Motor neuron (in vitro differentiated cells): ENCODE results near the gene LHX2. TPM values are rescaled to one million over a fixed set of nuclear protein-coding genes. Genes with fewer than 3 reads are reported as not detected.

Source experiments
- ATAC-seq, 8 experiments: fragments of 200-7000 bp; cut with Tn5 transposase; replicated peaks in 6 of 8; 2 replicates each; pipeline ENCODE4 v1.8.0; 2021; ENCODE audit warnings: mild to moderate bottlenecking in 8 of 8, moderate library complexity in 8 of 8
- H3K27ac ChIP-seq, 2 donors: fragments of 250-450 bp; sonication (Bioruptor Pico); 2 replicates each; pipeline ENCODE4 v1.9.0; 2021; ENCODE audit warnings: antibody characterized with exemption in 2 of 2, mild to moderate bottlenecking in 2 of 2, moderate library complexity in 1 of 2
- H3K4me1 ChIP-seq, 2 donors: fragments of 250-450 bp; sonication (Bioruptor Pico); replicated peaks in 1 of 2; 2 replicates each; pipeline ENCODE4 v1.6.1; 2021; ENCODE audit warnings: antibody characterized with exemption in 2 of 2, mild to moderate bottlenecking in 2 of 2, moderate library complexity in 1 of 2
- H3K4me3 ChIP-seq, 5 donors: fragments of 250-450 bp; sonication (Bioruptor Pico); 2 replicates each; pipeline ENCODE4 v1.9.0; 2021; ENCODE audit warnings: antibody characterized with exemption in 5 of 5, mild to moderate bottlenecking in 5 of 5, moderate library complexity in 4 of 5
- WGBS, 10 experiments: fragments of 450-650 bp; shearing (Covaris generic); methylation state at CpG; one replicate each; pipeline ENCODE4 v1.0.0; 2022; 5-methylcytosine and 5-hydroxymethylcytosine counted together
- in situ Hi-C, 9 experiments: fragments of 400-800 bp; cut with MboI; loops; one replicate each; pipeline ENCODE4 v1.15.0; 2021; ENCODE audit warnings: low sequenced_read_pairs in 9 of 9, low pct_unique_long_range_greater_than_20kb in 2 of 9; ENCODE audit not compliant: unreplicated experiment in 9 of 9
- total RNA-seq, 8 experiments: library from RNA; unstranded; fragments of 300-600 nt; gene quantifications; 2 replicates each; pipeline versions ENCODE4 v1.2.3 to v1.2.4, GENCODE V29; 2022

Gene LHX2
- total RNA-seq, 8 experiments from 2014 or later: 0.31 to 3.6 (median 1.6) TPM; not detected in 1

DNA sequence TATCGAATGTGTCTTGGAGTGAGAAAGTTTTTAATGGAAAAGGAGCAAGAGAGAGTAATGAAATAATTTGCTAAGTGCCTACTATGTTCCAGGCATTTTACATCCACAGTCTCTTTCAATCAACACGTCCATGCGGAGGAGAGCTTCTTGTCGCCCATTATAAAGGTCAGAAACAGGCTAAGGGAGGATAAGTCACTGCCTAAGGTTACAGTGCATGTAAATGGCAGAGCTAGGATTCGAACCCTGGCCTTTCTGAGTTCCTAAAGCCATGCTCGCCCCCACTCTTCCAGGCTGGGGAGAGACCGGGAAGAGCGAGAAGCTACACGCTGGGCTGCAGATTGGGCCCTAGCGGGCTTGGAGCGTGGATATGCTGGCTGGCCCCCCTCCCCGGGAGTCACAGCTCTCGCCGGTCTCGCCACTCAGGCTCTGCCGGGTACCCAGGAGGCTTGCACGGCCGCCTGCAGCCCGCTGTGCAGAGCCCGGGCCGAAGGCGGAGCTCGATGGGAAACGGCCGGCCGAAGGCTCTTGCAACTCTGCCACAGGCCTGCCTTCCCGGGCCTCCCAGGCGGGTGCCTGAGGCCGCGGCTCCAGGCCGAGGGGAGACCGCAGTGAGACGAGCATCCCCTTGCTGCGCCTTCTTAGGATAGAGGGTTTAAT is 775 bp upstream of the LHX2 start:
- ATAC-seq: peak; percentile 46 to 72 (median 66)
- 0 to 80% (median 20%) methylated on average over 1 to 16 of the region's 34 CpGs; no CpG with 5 or more reads in 4 of the 10 experiments for WGBS, 10 experiments
- Histone ChIP-seq H3K27ac (no peak overlapping the region), H3K4me3 (peak overlapping the region; percentile 23 to 44 (median 33)), H3K4me1 (peaks cover 11 to 23% of the 10 kb centered on the region in 2 donors)
- in situ Hi-C loops: no loop called here

DNA sequence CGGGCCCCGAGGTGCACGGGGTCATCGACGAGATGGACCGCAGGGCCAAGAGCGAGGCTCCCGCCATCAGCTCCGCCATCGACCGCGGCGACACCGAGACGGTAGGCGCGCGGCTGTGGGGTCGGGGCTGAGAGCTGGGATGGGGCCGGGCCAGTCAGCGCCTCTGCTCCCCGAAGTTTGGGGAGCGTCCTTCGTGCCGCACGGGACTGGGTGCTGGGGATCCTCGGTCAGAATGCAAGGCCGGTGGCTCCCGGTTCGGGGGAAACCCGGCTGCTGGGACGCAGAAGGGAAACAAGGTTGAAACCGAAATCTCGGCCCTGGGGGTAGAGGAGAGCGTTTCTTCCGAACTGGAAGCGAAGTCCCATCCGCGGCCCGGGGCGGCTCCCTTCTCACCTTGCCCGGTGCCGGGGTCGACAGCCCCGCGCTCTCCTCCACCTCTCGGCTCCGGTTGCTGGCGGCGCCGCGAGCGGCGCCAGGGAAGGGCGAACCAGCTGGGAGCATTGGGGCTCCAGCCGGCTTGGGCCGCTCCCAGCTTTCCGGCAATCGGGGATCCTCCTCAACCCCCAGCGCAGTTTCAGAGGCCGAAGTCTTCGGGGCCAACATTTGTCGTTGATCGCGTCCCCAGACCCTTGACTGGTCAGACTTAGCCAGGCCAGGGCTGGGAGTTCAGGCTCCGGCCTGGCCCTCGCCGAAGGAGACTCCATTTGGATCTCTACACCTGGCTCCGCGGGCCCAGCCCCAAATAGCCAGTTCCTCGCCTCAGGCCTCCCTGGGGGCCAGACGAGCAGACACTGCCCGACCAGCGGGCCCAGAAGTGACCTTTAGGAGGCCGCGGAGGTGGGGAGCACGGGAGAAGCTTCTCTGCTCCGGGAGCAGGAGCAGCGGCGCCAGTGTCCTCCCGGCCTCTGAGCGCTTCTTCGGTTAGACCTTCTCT is 1.1 kb downstream of the LHX2 start:
- in situ Hi-C loops: no loop called here
- 0 to 100% (median 25%) methylated on average over 1 to 36 of the region's 83 CpGs; no CpG with 5 or more reads in 3 of the 10 experiments for WGBS, 10 experiments
- H3K4me1 ChIP-seq: peaks cover 11 to 24% of the 10 kb centered on the region in 2 donors
- peak overlapping the region in 3 of 5 donors; percentile 27 to 44 (median 33) for H3K4me3 ChIP-seq
- no peak for ATAC-seq
- H3K27ac ChIP-seq: no peak overlapping the region

DNA sequence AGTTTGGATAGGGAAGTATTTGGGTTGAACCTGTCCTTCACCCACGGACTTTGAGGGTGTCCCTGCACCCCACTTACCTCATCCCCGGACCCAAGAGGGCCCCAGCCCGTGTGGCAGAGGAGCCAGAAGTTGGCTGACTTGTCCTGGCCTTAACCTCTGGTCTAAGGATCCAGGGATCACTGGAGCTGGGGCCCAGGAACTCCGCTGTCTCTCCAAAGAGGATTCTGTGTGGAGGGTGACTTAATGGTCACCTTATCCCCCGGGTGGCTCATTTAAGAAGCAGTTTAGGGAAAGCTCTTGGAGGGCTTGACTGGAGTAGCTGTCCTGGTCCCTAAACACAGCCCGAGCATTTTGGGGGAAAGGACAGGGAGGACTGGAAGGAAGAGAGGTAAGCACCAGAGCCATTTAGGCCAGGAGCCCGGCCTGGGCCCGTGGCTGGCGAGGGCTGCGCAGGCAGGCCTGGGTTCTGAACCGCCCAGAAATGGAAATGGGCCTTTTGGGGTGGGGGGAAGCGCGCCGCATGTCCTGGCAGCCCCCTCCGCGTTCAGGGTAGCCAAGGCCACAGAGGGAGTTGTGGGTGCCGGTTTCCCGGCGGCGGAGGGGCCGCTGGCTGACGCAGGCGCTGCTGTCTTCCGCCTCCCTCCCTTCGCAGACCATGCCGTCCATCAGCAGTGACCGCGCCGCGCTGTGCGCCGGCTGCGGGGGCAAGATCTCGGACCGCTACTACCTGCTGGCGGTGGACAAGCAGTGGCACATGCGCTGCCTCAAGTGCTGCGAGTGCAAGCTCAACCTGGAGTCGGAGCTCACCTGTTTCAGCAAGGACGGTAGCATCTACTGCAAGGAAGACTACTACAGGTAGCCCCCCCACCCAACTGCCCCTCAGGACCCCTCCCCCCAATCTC is 2.0 kb downstream of the LHX2 start:
- peaks cover 5 to 25% of the 10 kb centered on the region in 2 donors for H3K4me1 ChIP-seq
- 7 to 30% (median 13%) methylated on average over 2 to 8 of the region's 40 CpGs; no CpG with 5 or more reads in 5 of the 10 experiments for WGBS, 10 experiments
- in situ Hi-C loops: no loop called here
- H3K4me3 ChIP-seq: no peak overlapping the region
- no peak for ATAC-seq
- H3K27ac ChIP-seq: no peak overlapping the region

DNA sequence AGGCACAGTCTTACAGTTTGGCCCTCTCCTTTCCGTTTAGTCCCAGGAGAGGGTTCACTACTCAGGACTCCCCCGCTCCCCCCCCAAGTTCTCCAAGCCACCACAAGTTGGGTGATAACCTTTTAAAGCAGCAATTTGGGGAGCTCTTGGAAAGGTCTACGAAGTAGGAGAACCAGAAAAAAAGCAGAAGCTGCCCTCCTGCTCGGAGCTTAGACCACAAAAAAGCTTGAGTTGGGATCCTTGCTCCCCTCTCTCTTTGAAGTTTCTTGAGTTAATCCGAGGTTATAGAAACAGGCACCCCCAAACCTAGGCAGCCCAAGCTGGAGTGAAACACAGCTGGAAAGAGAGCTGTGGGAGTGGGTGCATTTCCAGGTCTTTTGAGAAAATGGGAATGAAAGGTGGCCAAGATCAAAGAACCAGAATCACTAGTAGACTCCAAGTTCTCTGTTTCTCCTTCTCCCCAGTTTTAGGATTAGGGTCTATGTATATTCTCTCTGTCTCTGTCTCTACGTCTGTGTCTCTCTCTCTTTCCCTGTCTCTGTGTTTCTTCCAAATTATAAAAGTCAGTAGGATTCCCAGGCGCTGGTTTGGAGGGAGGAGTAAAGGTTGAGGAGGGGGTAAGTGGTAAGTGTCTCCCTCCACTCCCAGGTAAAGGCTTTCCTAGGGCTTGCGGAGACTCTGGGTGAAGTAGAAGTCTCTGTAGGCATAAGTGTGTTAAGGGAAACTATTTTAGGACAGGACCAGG is 2.8 kb downstream of the LHX2 start:
- Histone ChIP-seq H3K4me3 (no peak overlapping the region), H3K4me1 (peaks cover 0 to 20% of the 10 kb centered on the region in 2 donors), H3K27ac (no peak overlapping the region)
- ATAC-seq: no peak
- WGBS, 10 experiments: 20 to 100% (median 56%) methylated on average over 1 to 4 of the region's 8 CpGs; no CpG with 5 or more reads in 3 of the 10 experiments
- in situ Hi-C loops: no loop called here

DNA sequence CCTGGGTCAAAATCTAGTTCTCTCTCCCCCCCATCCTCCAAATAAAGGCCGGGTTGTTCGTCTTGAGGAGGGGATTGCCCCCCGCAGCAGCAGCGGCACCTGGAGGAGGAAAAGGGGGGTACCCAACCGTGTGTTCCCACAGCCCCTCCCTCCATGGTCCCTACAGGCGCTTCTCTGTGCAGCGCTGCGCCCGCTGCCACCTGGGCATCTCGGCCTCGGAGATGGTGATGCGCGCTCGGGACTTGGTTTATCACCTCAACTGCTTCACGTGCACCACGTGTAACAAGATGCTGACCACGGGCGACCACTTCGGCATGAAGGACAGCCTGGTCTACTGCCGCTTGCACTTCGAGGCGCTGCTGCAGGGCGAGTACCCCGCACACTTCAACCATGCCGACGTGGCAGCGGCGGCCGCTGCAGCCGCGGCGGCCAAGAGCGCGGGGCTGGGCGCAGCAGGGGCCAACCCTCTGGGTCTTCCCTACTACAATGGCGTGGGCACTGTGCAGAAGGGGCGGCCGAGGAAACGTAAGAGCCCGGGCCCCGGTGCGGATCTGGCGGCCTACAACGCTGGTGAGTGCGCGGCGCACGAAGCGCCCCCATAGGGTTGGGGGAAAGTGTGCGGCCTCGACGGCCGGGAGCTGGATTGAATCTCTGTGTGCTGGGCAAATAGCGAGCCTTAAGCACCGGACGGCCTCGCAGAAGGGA is 3.5 kb downstream of the LHX2 start:
- Histone ChIP-seq H3K27ac (no peak overlapping the region), H3K4me3 (no peak overlapping the region), H3K4me1 (peaks cover 0 to 20% of the 10 kb centered on the region in 2 donors)
- ATAC-seq: no peak
- WGBS, 10 experiments: 24 to 100% (median 69%) methylated on average over 2 to 17 of the region's 57 CpGs; no CpG with 5 or more reads in 2 of the 10 experiments
- in situ Hi-C loops: no loop called here

DNA sequence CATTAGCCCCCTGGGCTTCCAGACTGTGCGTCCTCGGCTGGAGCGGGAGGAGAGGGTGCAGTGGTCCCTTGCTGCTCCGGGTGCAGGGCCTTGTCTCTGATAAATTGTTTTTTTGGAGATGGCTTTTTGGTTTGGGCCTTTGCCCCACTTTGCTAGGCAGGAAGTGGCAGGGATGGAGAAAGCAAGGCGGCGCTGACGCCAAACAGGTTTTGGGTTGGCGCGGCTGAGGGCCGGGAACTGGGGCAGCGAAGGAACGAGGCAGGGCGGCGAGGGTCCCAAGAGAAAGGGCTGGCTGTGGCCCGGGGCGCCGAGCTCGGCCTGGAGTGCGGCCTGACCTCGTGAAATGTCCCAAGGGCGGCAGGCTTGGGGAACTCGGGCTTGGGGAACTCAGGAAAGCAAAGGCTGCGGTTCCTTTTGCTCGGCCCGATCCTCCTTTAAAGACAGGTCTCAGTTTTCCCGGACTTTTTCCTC is 4.1 kb downstream of the LHX2 start:
- Histone ChIP-seq H3K4me3 (no peak overlapping the region), H3K4me1 (peaks cover 0 to 19% of the 10 kb centered on the region in 2 donors), H3K27ac (no peak overlapping the region)
- WGBS, 10 experiments: 47 to 100% (median 56%) methylated on average over 3 to 7 of the region's 26 CpGs; no CpG with 5 or more reads in 6 of the 10 experiments
- no peak for ATAC-seq
- in situ Hi-C loops: no loop called here

DNA sequence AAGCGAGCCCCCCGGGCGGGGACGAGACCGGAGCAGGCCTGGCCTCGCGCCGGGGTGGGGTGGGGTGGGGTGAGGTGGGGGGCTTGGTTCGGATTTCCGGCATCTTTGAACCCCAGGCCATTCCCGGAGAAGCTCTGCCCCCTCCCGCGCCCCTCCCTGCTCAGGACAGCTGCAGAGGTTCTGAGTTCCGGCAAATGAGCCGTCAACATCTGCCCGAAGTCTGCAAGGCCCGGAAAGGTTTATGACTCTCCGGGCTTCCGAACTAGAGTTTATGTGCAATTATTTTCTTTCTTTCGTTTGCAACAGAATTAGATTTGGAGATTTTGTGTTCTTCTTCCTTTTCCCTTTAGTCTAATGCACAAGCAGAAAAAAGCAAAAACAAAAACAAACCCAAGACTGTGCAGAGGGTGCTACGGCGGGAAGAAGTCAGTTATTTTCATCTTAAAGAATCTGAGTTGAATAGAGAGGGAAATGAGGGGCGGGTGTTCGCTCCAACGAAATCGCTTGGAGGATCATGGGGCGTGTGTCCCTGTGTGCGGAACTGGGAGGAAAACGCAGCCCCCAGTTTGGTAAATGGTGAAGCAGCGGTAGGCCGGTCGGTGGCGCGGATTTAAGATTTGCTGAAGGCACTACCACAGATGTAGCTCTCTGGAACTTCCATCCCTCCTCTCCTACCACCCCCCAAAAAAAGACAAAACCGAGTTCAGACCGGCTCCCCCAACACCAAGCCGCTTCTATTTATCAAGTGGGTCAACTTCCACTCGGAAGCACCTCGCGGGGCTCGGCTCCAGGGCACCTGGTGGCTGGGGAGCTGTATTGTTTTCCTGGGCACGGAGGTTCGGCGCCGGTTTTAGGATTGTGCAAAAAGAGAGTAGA is 4.8 kb downstream of the LHX2 start:
- WGBS, 10 experiments: 7 to 58% (median 18%) methylated on average over 6 to 30 of the region's 45 CpGs; no CpG with 5 or more reads in 1 of the 10 experiments
- ATAC-seq: no peak
- no peak overlapping the region for H3K4me3 ChIP-seq
- H3K4me1 ChIP-seq: peaks cover 0 to 14% of the 10 kb centered on the region in 2 donors
- H3K27ac ChIP-seq: no peak overlapping the region
- in situ Hi-C loops: no loop called here

DNA sequence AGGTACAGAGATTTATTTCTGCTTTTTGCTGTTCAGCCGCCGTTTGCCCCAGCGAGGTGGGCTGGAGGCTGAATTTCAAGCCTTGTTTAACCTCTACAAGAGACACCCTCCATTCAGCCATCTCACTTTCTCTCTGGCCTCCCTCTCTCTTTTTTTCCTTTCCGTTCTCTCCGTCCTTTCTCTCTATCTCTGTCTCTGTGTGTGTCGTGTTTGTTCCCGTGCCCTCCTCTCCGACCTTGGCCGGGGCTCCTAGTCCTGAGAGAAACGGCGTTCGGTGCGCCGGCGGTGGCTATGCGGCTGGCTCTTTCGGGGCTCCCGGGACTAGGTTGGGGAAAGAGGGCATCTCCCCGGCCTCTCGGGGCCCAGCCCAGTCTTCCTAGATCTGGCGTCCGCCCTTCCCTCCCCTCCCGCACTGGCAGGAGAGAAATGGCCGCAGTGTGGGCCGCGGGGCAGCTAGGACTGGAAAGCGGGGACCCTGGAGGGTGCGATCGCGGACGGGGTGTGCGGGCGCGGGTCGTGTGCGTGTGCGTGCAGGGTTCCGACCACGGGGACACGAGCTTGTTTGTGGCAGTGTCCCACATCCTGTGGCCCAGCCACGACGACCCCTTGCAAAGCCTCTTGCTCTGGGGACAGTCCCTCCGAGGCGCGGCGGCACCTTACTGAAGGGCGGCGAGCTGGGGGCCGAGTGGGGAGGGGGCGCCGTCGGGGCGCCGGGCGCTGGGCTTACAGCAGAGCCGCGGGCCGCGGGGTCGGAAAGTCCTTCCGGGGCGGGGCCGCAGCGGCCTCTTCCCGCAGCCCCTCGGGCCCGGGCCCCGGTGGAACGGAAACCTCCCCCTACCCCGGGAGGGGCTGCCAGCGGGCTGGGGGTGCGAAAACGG is 5.7 kb downstream of the LHX2 start:
- WGBS, 10 experiments: 0 to 100% (median 9%) methylated on average over 1 to 18 of the region's 73 CpGs; no CpG with 5 or more reads in 3 of the 10 experiments
- Histone ChIP-seq H3K27ac (no peak overlapping the region), H3K4me1 (peaks cover 0 to 12% of the 10 kb centered on the region in 2 donors), H3K4me3 (peak overlapping the region; percentile 2 to 25 (median 18))
- in situ Hi-C loops: no loop called here
- peak in 3 of 8 experiments; percentile 23 to 44 (median 29) for ATAC-seq

DNA sequence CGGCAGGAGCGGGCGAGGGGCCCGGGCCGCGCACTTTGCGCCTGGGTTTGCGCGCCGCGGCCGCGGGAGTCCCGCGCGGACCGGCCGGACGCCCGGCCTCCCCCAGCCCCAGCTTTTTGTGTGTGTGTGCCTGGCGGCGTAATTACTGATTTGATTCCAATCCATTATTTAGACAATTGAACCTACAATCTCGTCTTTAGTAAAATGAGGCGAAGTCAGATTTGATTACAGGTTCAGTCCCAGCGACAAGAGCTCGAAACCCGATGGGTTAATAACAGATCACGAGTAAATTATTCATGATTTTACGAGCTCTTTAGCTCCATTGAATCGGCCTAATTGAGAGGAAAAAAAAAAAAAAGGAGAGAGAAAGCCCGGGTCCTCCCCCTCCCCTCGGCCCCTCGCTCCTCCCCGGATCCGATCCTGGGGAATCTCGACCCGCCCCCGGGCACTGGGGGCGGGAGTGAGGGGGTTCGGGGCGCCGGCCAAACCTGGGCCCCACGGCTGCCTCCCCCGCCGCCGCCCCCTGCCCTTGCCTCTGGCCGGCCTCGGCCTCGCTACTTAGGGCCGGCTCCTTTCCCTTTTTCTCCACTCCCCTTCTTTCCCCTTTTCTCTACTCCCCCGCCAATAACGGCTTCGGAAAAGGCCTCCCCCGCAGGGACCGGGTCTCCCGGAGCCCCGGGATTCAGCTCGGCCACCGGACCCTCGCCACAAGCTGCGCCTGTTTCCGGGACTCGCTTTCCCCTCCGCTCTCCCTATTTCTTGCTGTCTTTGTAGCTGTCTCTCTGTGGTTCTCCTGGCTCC is 6.6 kb downstream of the LHX2 start:
- peak in 5 of 8 experiments; percentile 25 to 60 (median 40) for ATAC-seq
- in situ Hi-C loops: no loop called here
- H3K27ac ChIP-seq: no peak overlapping the region
- H3K4me3 ChIP-seq: peak overlapping the region; percentile 5 to 25 (median 18)
- peaks cover 0 to 12% of the 10 kb centered on the region in 2 donors for H3K4me1 ChIP-seq
- 0 to 31% (median 9%) methylated on average over 1 to 10 of the region's 64 CpGs; no CpG with 5 or more reads in 2 of the 10 experiments for WGBS, 10 experiments
